Measurements from ENCODE around the gene HS3ST3A1.

DNA sequence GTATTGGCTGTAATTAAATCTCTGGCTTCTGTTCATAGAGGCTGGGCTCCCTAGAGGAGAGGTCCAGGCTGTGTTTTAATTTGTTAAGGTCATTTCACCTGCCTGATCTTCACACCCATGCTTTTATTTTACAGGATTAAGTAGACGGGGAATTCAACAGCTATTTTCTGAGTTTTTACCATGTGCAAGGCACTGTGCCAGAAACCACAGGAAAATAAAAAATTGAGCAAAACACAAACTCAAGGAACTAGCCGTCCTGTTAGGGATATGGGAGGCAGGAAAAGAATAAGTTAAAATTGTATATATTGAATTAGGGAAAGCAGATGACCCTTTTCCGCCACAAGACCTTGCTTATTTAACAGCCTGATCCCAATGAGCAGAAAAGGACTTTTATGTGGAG, 29.1 kb downstream of the HS3ST3A1 start:
- TF ChIP-seq POLR2A (IDR thresholded peaks at IDR 0.05; ENCODE audit: low read depth, low read length) (no peak), POLR2AphosphoS5 (IDR thresholded peaks at IDR 0.05; ENCODE audit: low read depth, low read length) (no peak), TAF1 (IDR thresholded peaks at IDR 0.05; ENCODE audit: borderline replicate concordance, low read depth, low read length) (no peak)
